HFFc6 (cell line): Measurements from ENCODE around the gene PLEKHG5. TPM values are rescaled to one million over a fixed set of nuclear protein-coding genes. Genes with fewer than 3 reads are reported as not detected.
A peak's percentile ranks its signal among the peaks of the same experiment; 100 is the strongest.

Experiments used
- DNase-seq: peaks from one replicate; pipeline ENCODE4 v3.0.0-alpha.2; 2018
- H3K27ac Mint-ChIP-seq: 2 replicates; pipeline ENCODE4 v1.8.0; 2020; ENCODE audit warnings: mild to moderate bottlenecking, mixed read lengths
- H3K27me3 Mint-ChIP-seq: 2 replicates; pipeline ENCODE4 v1.8.0; 2021; ENCODE audit warnings: mild to moderate bottlenecking, moderate library complexity, mixed read lengths; ENCODE audit not compliant: insufficient read depth
- H3K36me3 Mint-ChIP-seq: 2 replicates; pipeline ENCODE4 v1.8.0; 2021; ENCODE audit warnings: low read depth, mixed read lengths
- H3K4me1 Mint-ChIP-seq: 2 replicates; pipeline ENCODE4 v1.8.0; 2020; ENCODE audit warnings: low read depth, mixed read lengths
- H3K4me3 Mint-ChIP-seq: 2 replicates; pipeline ENCODE4 v1.8.0; 2020; ENCODE audit warnings: mild to moderate bottlenecking, moderate library complexity, mixed read lengths
- H3K9me3 Mint-ChIP-seq: 2 replicates; pipeline ENCODE4 v1.8.0; 2020; ENCODE audit warnings: mild to moderate bottlenecking, mixed read lengths
- total RNA-seq, 6 experiments: library from RNA; stranded (reverse); fragmentation: NEBNext Ultra II Directional; extraction: Animal tissue kit (Norgen Biotek cat#: 25700); gene quantifications; 2 replicates in 1 of 6; 3 replicates in 5 of 6; pipeline ENCODE4 v1.2.3, GENCODE V29; 2021
- TF ChIP-seq, protein P1 (sequence below): fragments of 200-600 bp; sonication (generic); IDR thresholded peaks from 2 replicates; pipeline ENCODE4 v1.5.0; 2021; ENCODE audit warnings: antibody characterized with exemption, mild to moderate bottlenecking

The PLEKHG5 gene
- total RNA-seq, 6 experiments from 2014 or later, result 6.4 to 7.2 (median 6.6) TPM

GRCh38 chr1:6515771-6516170 lies 24.3 kb upstream of the PLEKHG5 start:
- Mint-ChIP-seq H3K9me3 (no peaks in the 10 kb centered on the region), H3K36me3 (no peaks in the 10 kb centered on the region), H3K4me1 (peaks cover 33% of the 10 kb centered on the region), H3K27ac (no peak overlapping the region; the same call in 1 of the 2 replicates), H3K27me3 (peaks cover 5% of the 10 kb centered on the region; the same call in 1 of the 2 replicates), H3K4me3 (no peak overlapping the region)
- peak; percentile 15 for DNase-seq
- TF ChIP-seq, protein P1, sequence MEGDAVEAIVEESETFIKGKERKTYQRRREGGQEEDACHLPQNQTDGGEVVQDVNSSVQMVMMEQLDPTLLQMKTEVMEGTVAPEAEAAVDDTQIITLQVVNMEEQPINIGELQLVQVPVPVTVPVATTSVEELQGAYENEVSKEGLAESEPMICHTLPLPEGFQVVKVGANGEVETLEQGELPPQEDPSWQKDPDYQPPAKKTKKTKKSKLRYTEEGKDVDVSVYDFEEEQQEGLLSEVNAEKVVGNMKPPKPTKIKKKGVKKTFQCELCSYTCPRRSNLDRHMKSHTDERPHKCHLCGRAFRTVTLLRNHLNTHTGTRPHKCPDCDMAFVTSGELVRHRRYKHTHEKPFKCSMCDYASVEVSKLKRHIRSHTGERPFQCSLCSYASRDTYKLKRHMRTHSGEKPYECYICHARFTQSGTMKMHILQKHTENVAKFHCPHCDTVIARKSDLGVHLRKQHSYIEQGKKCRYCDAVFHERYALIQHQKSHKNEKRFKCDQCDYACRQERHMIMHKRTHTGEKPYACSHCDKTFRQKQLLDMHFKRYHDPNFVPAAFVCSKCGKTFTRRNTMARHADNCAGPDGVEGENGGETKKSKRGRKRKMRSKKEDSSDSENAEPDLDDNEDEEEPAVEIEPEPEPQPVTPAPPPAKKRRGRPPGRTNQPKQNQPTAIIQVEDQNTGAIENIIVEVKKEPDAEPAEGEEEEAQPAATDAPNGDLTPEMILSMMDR, result no peak

DNA sequence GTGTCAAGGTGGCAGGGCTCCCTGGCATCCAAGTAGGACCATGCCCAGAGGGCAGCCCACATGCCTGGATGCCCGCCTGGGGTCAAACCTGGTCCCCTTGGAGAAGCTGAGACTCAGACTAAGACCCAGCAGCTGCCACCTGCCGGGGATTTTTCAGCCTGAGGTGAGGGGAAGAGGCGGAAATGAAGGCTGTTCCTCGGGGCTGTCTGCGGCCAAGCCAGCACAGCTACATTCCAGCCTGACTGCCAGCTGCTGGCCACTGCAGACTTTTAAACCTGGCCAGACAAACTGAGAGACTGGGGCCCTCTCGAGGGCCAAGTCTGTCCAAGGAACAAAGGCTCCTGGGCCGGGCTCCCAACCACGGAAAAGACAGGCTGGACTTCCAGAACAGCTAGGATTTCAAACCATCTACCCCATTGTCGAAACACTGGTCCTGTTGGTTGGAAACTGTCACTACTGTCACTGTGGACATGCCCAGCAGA lies 21.9 kb upstream of the PLEKHG5 start:
- peaks cover 17% of the 10 kb centered on the region for H3K4me1 Mint-ChIP-seq
- no peaks in the 10 kb centered on the region for H3K27me3 Mint-ChIP-seq
- H3K36me3 Mint-ChIP-seq, result no peaks in the 10 kb centered on the region
- no peak overlapping the region for H3K27ac Mint-ChIP-seq
- no peak for DNase-seq
- TF ChIP-seq, protein P1, result no peak
- no peak overlapping the region for H3K4me3 Mint-ChIP-seq
- H3K9me3 Mint-ChIP-seq, result no peaks in the 10 kb centered on the region

DNA sequence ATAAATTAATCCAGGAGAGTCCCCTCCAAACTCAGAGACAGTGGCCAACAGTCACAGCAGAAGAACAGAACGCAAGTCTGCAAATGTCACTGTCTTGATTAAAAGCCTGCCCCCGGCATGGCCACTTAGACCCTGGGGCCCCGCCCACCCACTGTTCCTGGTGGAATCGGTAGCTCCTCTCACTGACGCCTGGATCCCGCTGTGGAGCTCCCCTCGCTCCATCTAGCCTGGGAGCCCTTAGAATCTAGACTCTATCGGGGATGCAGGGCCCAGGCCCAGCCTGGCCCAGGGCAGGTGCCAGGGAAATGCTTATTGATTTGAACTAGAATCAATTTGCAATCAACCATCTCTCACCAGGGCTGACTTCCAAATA lies 21.4 kb upstream of the PLEKHG5 start:
- H3K4me1 Mint-ChIP-seq, result peaks cover 17% of the 10 kb centered on the region
- H3K36me3 Mint-ChIP-seq, result no peaks in the 10 kb centered on the region
- DNase-seq, result no peak
- TF ChIP-seq, protein P1, result no peak
- H3K27ac Mint-ChIP-seq, result no peak overlapping the region
- no peak overlapping the region for H3K4me3 Mint-ChIP-seq
- no peaks in the 10 kb centered on the region for H3K9me3 Mint-ChIP-seq
- H3K27me3 Mint-ChIP-seq, result no peaks in the 10 kb centered on the region

GRCh38 chr1:6512245-6512907 lies 20.9 kb upstream of the PLEKHG5 start:
- TF ChIP-seq, protein P1, result no peak
- DNase-seq, result no peak
- peaks cover 12% of the 10 kb centered on the region for H3K4me1 Mint-ChIP-seq
- H3K36me3 Mint-ChIP-seq, result no peaks in the 10 kb centered on the region
- H3K9me3 Mint-ChIP-seq, result no peaks in the 10 kb centered on the region
- H3K4me3 Mint-ChIP-seq, result no peak overlapping the region
- H3K27me3 Mint-ChIP-seq, result no peaks in the 10 kb centered on the region
- no peak overlapping the region for H3K27ac Mint-ChIP-seq

GRCh38 chr1:6511561-6512244 lies 20.2 kb upstream of the PLEKHG5 start:
- Mint-ChIP-seq H3K36me3 (no peaks in the 10 kb centered on the region), H3K4me1 (peaks cover 9% of the 10 kb centered on the region), H3K27me3 (peaks cover 5% of the 10 kb centered on the region; the same call in 1 of the 2 replicates), H3K4me3 (no peak overlapping the region), H3K9me3 (no peaks in the 10 kb centered on the region), H3K27ac (no peak overlapping the region)
- TF ChIP-seq, protein P1, result no peak
- no peak for DNase-seq
